GM23248 (cell line): ENCODE measurements around the gene SPSB3. TPM values are rescaled to one million over a fixed set of nuclear protein-coding genes. Genes with fewer than 3 reads are reported as not detected.

Source experiments
- DNase-seq: peaks from one replicate; pipeline ENCODE4 v3.0.0-alpha.2; 2015
- H2AFZ ChIP-seq: fragments of 200-600 bp; sonication (generic); 2 replicates; pipeline ENCODE4 v1.6.1; 2016; ENCODE audit warnings: antibody characterized with exemption
- H3F3A ChIP-seq: fragments of 200-600 bp; sonication (generic); 2 replicates; pipeline ENCODE4 v1.6.1; 2016; ENCODE audit warnings: mild to moderate bottlenecking, antibody characterized with exemption, mixed run types; ENCODE audit not compliant: insufficient read depth
- H3K27ac ChIP-seq: fragments of 200-600 bp; sonication (generic); 2 replicates; pipeline ENCODE4 v1.5.1; 2016; ENCODE audit warnings: mild to moderate bottlenecking
- H3K27me3 ChIP-seq: fragments of 200-600 bp; sonication (generic); replicated peaks from 2 replicates; pipeline ENCODE4 v1.6.1; 2016; ENCODE audit warnings: mild to moderate bottlenecking; ENCODE audit not compliant: insufficient read depth
- H3K36me3 ChIP-seq: fragments of 200-600 bp; sonication (generic); 2 replicates; pipeline ENCODE4 v1.6.1; 2016; ENCODE audit warnings: low read depth, mild to moderate bottlenecking
- H3K4me1 ChIP-seq: fragments of 200-600 bp; sonication (generic); 2 replicates; pipeline ENCODE4 v1.6.1; 2016; ENCODE audit warnings: mild to moderate bottlenecking; ENCODE audit not compliant: insufficient read depth
- H3K4me2 ChIP-seq: fragments of 200-600 bp; sonication (generic); one replicate; pipeline ENCODE4 v1.6.1; 2016; ENCODE audit warnings: mild to moderate bottlenecking; ENCODE audit not compliant: unreplicated experiment
- H3K4me3 ChIP-seq: fragments of 200-600 bp; sonication (generic); 2 replicates; pipeline ENCODE4 v1.5.1; 2016; ENCODE audit warnings: mild to moderate bottlenecking
- H3K79me2 ChIP-seq: fragments of 200-600 bp; sonication (generic); 2 replicates; pipeline ENCODE4 v1.6.1; 2016; ENCODE audit warnings: mild to moderate bottlenecking; ENCODE audit not compliant: insufficient read depth
- H3K9ac ChIP-seq: fragments of 200-600 bp; sonication (generic); 2 replicates; pipeline ENCODE4 v1.6.1; 2016; ENCODE audit warnings: mild to moderate bottlenecking
- H3K9me2 ChIP-seq: fragments of 200-600 bp; sonication (generic); 2 replicates; pipeline ENCODE4 v1.6.1; 2016; ENCODE audit warnings: mixed run types, mild to moderate bottlenecking, moderate library complexity; ENCODE audit not compliant: insufficient read depth
- H3K9me3 ChIP-seq: fragments of 200-600 bp; sonication (generic); one replicate; pipeline ENCODE4 v1.6.1; 2017; ENCODE audit warnings: low read depth
- H4K20me1 ChIP-seq: fragments of 200-600 bp; sonication (generic); 2 replicates; pipeline ENCODE4 v1.6.0; 2016; ENCODE audit not compliant: insufficient read depth
- EZH2 ChIP-seq: fragments of 200-600 bp; sonication (generic); IDR thresholded peaks from 2 replicates; pipeline ENCODE4 v1.6.1; 2018; ENCODE audit warnings: antibody characterized with exemption, mild to moderate bottlenecking; ENCODE audit not compliant: insufficient read depth, poor library complexity, severe bottlenecking
- EZH2phosphoT487 ChIP-seq: fragments of 200-600 bp; sonication (generic); IDR thresholded peaks from 2 replicates; pipeline ENCODE4 v1.6.1; 2018; ENCODE audit warnings: antibody characterized with exemption, moderate library complexity, mild to moderate bottlenecking, low read depth; ENCODE audit not compliant: insufficient read depth
- WGBS, 2 experiments: methylation state at CpG; one replicate each; pipeline ENCODE4 v1.1.6; 2015 to 2017; ENCODE audit warnings: low lambda C conversion rate in 2 of 2, low coverage in 1 of 2; ENCODE audit errors: missing lambda C conversion rate in 2 of 2; 5-methylcytosine and 5-hydroxymethylcytosine counted together
- in situ Hi-C: fragments of 300-500 bp; cut with MboI; formaldehyde crosslinking; loops from 2 replicates; pipeline ENCODE4 v1.15.0; 2020
- polyA plus RNA-seq: library from polyadenylated mRNA; unstranded; fragments of >200 nt; fragmentation: Nextera tagmentation; extraction: Ambion mirVana; gene quantifications from 2 replicates; pipeline ENCODE4 v1.2.1, GENCODE V29; 2016
- total RNA-seq: library from RNA; depleted of rRNA; stranded (reverse); fragments of >200 nt; shearing (Covaris generic); gene quantifications from 2 replicates; pipeline ENCODE4 v1.2.3, GENCODE V29; 2014

SPSB3 gene
- total and polyA plus RNA-seq, 2 experiments from 2014 or later = 35.3 to 35.6 TPM

GRCh38 chr16:1749152-1750117 lies 32.9 kb downstream of the SPSB3 start:
- Histone ChIP-seq H3K9me2 (no peaks in the 10 kb centered on the region), H3K9me3 (no peaks in the 10 kb centered on the region), H3K4me1 (peaks cover 11% of the 10 kb centered on the region), H3K27me3 (no peaks in the 10 kb centered on the region), H3K36me3 (peaks cover 10% of the 10 kb centered on the region; the same call in 1 of the 2 replicates), H3F3A (no peaks in the 10 kb centered on the region), H2AFZ (no peak overlapping the region), H3K4me3 (no peak overlapping the region), H4K20me1 (no peaks in the 10 kb centered on the region), H3K27ac (no peak overlapping the region), H3K9ac (no peak overlapping the region), H3K4me2 (no peak overlapping the region), H3K79me2 (no peaks in the 10 kb centered on the region)
- WGBS, 2 experiments = 93 to 96% methylated on average over 28 to 29 of the region's 29 CpGs
- peak; percentile 53 for DNase-seq
- TF ChIP-seq EZH2phosphoT487 (no peak), EZH2 (no peak)
- in situ Hi-C loops = no loop called here

- Histone ChIP-seq H3K4me1 (peaks cover 11% of the 10 kb centered on the region), H3K9ac (no peak overlapping the region), H3K27me3 (no peaks in the 10 kb centered on the region), H3K79me2 (no peaks in the 10 kb centered on the region), H2AFZ (no peak overlapping the region), H3K9me3 (no peaks in the 10 kb centered on the region), H4K20me1 (no peaks in the 10 kb centered on the region), H3K4me2 (no peak overlapping the region), H3F3A (no peaks in the 10 kb centered on the region), H3K27ac (no peak overlapping the region), H3K9me2 (no peaks in the 10 kb centered on the region), H3K36me3 (peaks cover 6% of the 10 kb centered on the region; the same call in 1 of the 2 replicates), H3K4me3 (no peak overlapping the region)
- in situ Hi-C loops = no loop called here
- DNase-seq = no peak
- 80 to 86% methylated on average over 10 to 11 of the region's 11 CpGs for WGBS, 2 experiments
- no peak for TF ChIP-seq EZH2
- TF ChIP-seq EZH2phosphoT487 = no peak
Measured at GRCh38 chr16:1747934-1748333, 34.4 kb downstream of the SPSB3 start.

- no peak overlapping the region for H3K4me3 ChIP-seq
- no peak overlapping the region for H3K9ac ChIP-seq
- H3K4me1 ChIP-seq = peaks cover 11% of the 10 kb centered on the region
- no peaks in the 10 kb centered on the region for H3K9me2 ChIP-seq
- in situ Hi-C loops = no loop called here
- no peak overlapping the region for H3K4me2 ChIP-seq
- no peaks in the 10 kb centered on the region for H3K79me2 ChIP-seq
- H3K36me3 ChIP-seq = peaks cover 5% of the 10 kb centered on the region; the same call in 1 of the 2 replicates
- TF ChIP-seq EZH2 = no peak
- H3F3A ChIP-seq = no peaks in the 10 kb centered on the region
- no peaks in the 10 kb centered on the region for H3K27me3 ChIP-seq
- WGBS, 2 experiments = 95 to 96% methylated on average over 30 to 31 of the region's 31 CpGs
- no peak overlapping the region for H3K27ac ChIP-seq
- H2AFZ ChIP-seq = no peak overlapping the region
- DNase-seq = no peak
- H4K20me1 ChIP-seq = no peaks in the 10 kb centered on the region
- H3K9me3 ChIP-seq = no peaks in the 10 kb centered on the region
Measured at GRCh38 chr16:1746693-1747195, 35.6 kb downstream of the SPSB3 start.

- Histone ChIP-seq H4K20me1 (no peaks in the 10 kb centered on the region), H2AFZ (no peak overlapping the region), H3K9ac (no peak overlapping the region), H3K27me3 (no peaks in the 10 kb centered on the region), H3K4me2 (no peak overlapping the region), H3K9me2 (no peaks in the 10 kb centered on the region), H3K4me3 (no peak overlapping the region), H3F3A (no peaks in the 10 kb centered on the region), H3K36me3 (peaks cover 5% of the 10 kb centered on the region; the same call in 1 of the 2 replicates), H3K79me2 (no peaks in the 10 kb centered on the region), H3K4me1 (peaks cover 11% of the 10 kb centered on the region), H3K27ac (0 out of 2 replicates have a peak overlapping the region, but pooled peaks have one; percentile 24), H3K9me3 (no peaks in the 10 kb centered on the region)
- in situ Hi-C loops = no loop called here
- WGBS, 2 experiments = 95 to 96% methylated on average over 28 to 29 of the region's 29 CpGs
- DNase-seq = no peak
- TF ChIP-seq EZH2phosphoT487 (no peak), EZH2 (no peak)
Measured at GRCh38 chr16:1745900-1746692, 36.3 kb downstream of the SPSB3 start.
